ENCODE data around the gene JPH2. TPM values are rescaled to one million over a fixed set of nuclear protein-coding genes. Genes with fewer than 3 reads are reported as not detected.

Gene JPH2
- polyA plus RNA-seq, 1 experiment = 14.7 TPM

DNA sequence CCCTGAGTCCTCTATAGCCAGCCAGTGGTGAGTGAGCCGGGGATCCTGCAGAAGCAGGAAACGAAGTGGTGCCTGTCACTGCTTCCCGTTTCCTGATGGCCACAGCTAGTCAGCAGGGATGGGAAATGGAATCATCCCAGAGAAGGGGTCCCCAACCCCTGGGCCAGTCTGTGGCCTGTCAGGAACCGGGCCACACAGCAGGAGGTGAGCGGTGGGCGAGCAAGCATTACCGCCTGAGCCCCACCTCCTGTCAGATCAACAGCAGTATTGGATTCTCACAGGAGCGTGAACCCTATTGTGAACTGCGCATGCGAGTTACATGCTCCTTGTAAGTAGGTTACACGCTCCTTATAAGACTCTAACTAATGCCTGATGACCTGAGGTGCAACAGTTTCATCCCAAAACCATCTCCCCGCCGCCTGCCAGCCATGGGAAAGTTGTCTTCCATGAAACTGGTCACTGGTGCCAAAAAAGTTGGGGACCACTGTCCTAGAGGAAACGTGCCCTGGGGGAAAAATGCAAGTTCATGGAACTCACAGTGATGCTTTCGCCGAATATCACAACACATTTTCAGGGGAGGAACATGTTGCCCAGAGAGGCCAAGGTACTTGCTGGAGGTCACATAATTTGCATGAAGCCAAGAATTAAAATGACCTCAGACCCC lies 113.8 kb downstream of the JPH2 start:
- no peak for DNase-seq (ENCODE audit: low read depth)
- POLR2A ChIA-PET = no interaction called here
- no peak overlapping the region for H3K4me3 ChIP-seq (ENCODE audit: low read depth, low read length)
- TF ChIP-seq CTCF (IDR thresholded peaks at IDR 0.05; ENCODE audit: insufficient read depth, low read depth, low read length) = no peak
- CTCF ChIA-PET = interaction anchor here (0.6 to 2.4 kb wide), 2 partner anchors 322 to 725 kb away, joined by 3 to 15 read pairs; no protein-coding TSS in a partner anchor
- H3K36me3 ChIP-seq (ENCODE audit: control insufficient read depth, insufficient read depth, low read length) = no peaks in the 10 kb centered on the region
- H3K27me3 ChIP-seq (ENCODE audit: control insufficient read depth, insufficient read depth, low read length) = no peaks in the 10 kb centered on the region

- Histone ChIP-seq H3K27me3 (ENCODE audit: control insufficient read depth, insufficient read depth, low read length) (no peaks in the 10 kb centered on the region), H3K36me3 (ENCODE audit: control insufficient read depth, insufficient read depth, low read length) (no peaks in the 10 kb centered on the region), H3K4me3 (ENCODE audit: low read depth, low read length) (no peak overlapping the region)
- no peak for TF ChIP-seq CTCF (IDR thresholded peaks at IDR 0.05; ENCODE audit: insufficient read depth, low read depth, low read length)
- POLR2A ChIA-PET = no interaction called here
- no peak for DNase-seq (ENCODE audit: low read depth)
- CTCF ChIA-PET = no interaction called here
Measured at GRCh38 chr20:44072384-44072783, 114.6 kb downstream of the JPH2 start.

GRCh38 chr20:44071526-44072111 lies 115.4 kb downstream of the JPH2 start:
- CTCF ChIA-PET = no interaction called here
- POLR2A ChIA-PET = no interaction called here

DNA sequence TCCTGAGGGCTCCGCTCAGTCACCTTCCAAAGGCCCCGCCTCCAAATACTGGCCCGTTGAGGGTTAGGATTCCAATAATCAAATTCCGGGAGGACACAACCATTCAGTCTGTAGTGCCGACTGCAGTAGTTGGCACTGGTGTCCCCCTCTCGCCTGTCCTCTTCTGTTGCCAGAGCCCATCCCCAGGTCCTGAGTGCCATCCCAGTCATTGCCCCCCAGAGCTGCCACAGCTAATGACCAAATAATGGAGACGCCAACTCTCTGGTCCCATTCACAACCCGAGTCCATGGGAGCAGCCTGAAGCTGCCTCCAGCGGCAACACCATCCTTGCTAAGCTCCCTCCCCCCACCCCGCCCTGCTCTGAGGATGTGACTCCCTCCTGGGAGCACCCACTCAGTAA lies 115.9 kb downstream of the JPH2 start:
- POLR2A ChIA-PET = no interaction called here
- H3K27me3 ChIP-seq (ENCODE audit: control insufficient read depth, insufficient read depth, low read length) = no peaks in the 10 kb centered on the region
- H3K36me3 ChIP-seq (ENCODE audit: control insufficient read depth, insufficient read depth, low read length) = no peaks in the 10 kb centered on the region
- no peak for TF ChIP-seq CTCF (IDR thresholded peaks at IDR 0.05; ENCODE audit: insufficient read depth, low read depth, low read length)
- no peak for DNase-seq (ENCODE audit: low read depth)
- H3K4me3 ChIP-seq (ENCODE audit: low read depth, low read length) = no peak overlapping the region
- CTCF ChIA-PET = no interaction called here

More at GRCh38 chr20:44071526-44072111, 115.4 kb downstream of the JPH2 start:
- no peak for TF ChIP-seq CTCF (IDR thresholded peaks at IDR 0.05; ENCODE audit: insufficient read depth, low read depth, low read length)
- H3K36me3 ChIP-seq (ENCODE audit: control insufficient read depth, insufficient read depth, low read length) = no peaks in the 10 kb centered on the region
- H3K4me3 ChIP-seq (ENCODE audit: low read depth, low read length) = no peak overlapping the region
- no peak for DNase-seq (ENCODE audit: low read depth)
- no peaks in the 10 kb centered on the region for H3K27me3 ChIP-seq (ENCODE audit: control insufficient read depth, insufficient read depth, low read length)

GRCh38 chr20:44070139-44070900 lies 116.7 kb downstream of the JPH2 start:
- DNase-seq (ENCODE audit: low read depth) = no peak
- Histone ChIP-seq H3K4me3 (ENCODE audit: low read depth, low read length) (no peak overlapping the region), H3K27me3 (ENCODE audit: control insufficient read depth, insufficient read depth, low read length) (no peaks in the 10 kb centered on the region), H3K36me3 (ENCODE audit: control insufficient read depth, insufficient read depth, low read length) (no peaks in the 10 kb centered on the region)
- CTCF ChIA-PET = no interaction called here
- POLR2A ChIA-PET = no interaction called here
- no peak for TF ChIP-seq CTCF (IDR thresholded peaks at IDR 0.05; ENCODE audit: insufficient read depth, low read depth, low read length)

Measured in BJ (cell line).